Endothelial cell of umbilical vein (primary cell): Measurements from ENCODE around the gene PCYOX1L. TPM values are rescaled to one million over a fixed set of nuclear protein-coding genes. Genes with fewer than 3 reads are reported as not detected.

Experiments
- BruUV-seq: library from RNA; stranded (reverse); fragments of 400-500 nt; replicated peaks from 2 replicates; lab custom pipeline; 2021; lab: Mats Ljungman, UMichigan
- CTCF ChIA-PET: fragments of 300-600, 350-600 bp; sonication (Branson Sonifier 250); formaldehyde crosslinking; loops from one replicate; lab custom pipeline; 2021; ENCODE audit warnings: antibody characterized with exemption, inconsistent platforms; lab: Charles Lee
- POLR2A ChIA-PET: fragments of 300-600, 350-600 bp; sonication (Branson Sonifier 250); formaldehyde crosslinking; loops from one replicate; lab custom pipeline; 2021; ENCODE audit warnings: antibody characterized with exemption, inconsistent platforms; lab: Charles Lee
- DNase-seq: peaks from one replicate; pipeline ENCODE4 v3.0.0-alpha.2; 2011; ENCODE audit warnings: low read depth, low spot score
- FAIRE-seq: peaks from 2 replicates; lab custom pipeline; 2011; peaks lifted over from hg19 to GRCh38; lab: Jason Lieb, UNC
- H2AFZ ChIP-seq: 2 replicates; pipeline ENCODE4 v1.6.0; 2012; ENCODE audit warnings: low read depth, low read length, control low read depth, inconsistent platforms
- H3K27ac ChIP-seq: 2 replicates; pipeline ENCODE4 v1.5.1; 2011; ENCODE audit warnings: low read depth, mild to moderate bottlenecking, control low read depth, low read length, moderate library complexity; ENCODE audit not compliant: insufficient read depth
- H3K27me3 ChIP-seq, 2 experiments: 2 replicates each; pipeline versions ENCODE4 v1.6.0 to v1.6.1; 2011; ENCODE audit warnings: low read length in 2 of 2, mixed read lengths in 1 of 2; ENCODE audit not compliant: control insufficient read depth in 2 of 2, insufficient read depth in 2 of 2
- H3K36me3 ChIP-seq, 2 experiments: 2 replicates in 1 of 2; 3 replicates in 1 of 2; pipeline ENCODE4 v1.5.1; 2011; ENCODE audit warnings: low read length in 2 of 2, mild to moderate bottlenecking in 1 of 2, moderate library complexity in 1 of 2; ENCODE audit not compliant: control insufficient read depth in 2 of 2, insufficient read depth in 2 of 2; ENCODE audit errors: extremely low read depth in 1 of 2
- H3K4me1 ChIP-seq: 3 replicates; pipeline ENCODE4 v1.5.1; 2011; ENCODE audit warnings: mild to moderate bottlenecking, low read length; ENCODE audit not compliant: control insufficient read depth, insufficient read depth; ENCODE audit errors: extremely low read depth
- H3K4me2 ChIP-seq: 2 replicates; pipeline ENCODE4 v1.6.1; 2011; ENCODE audit warnings: low read length, control low read depth, mixed read lengths; ENCODE audit not compliant: insufficient read depth
- H3K4me3 ChIP-seq, 3 experiments: fragments of 200-600 bp in 1 of 3; sonication (generic), shearing (Covaris generic) in 1 of 3; replicated peaks in 1 of 3; 2 replicates each; pipeline ENCODE4 v1.5.1; 2011 to 2016; ENCODE audit warnings: control low read depth in 3 of 3, low read length in 3 of 3, mild to moderate bottlenecking in 2 of 3, inconsistent platforms in 1 of 3, low read depth in 1 of 3, moderate library complexity in 1 of 3; ENCODE audit not compliant: insufficient read depth in 1 of 3
- H3K79me2 ChIP-seq: 2 replicates; pipeline ENCODE4 v1.6.0; 2012; ENCODE audit warnings: low read length, inconsistent platforms; ENCODE audit not compliant: control insufficient read depth, insufficient read depth
- H3K9ac ChIP-seq: replicated peaks from 2 replicates; pipeline ENCODE3; 2011; ENCODE audit warnings: low read length, control low read depth; ENCODE audit not compliant: insufficient read depth; ENCODE audit errors: extremely low read depth
- H3K9me1 ChIP-seq: replicated peaks from 3 replicates; pipeline ENCODE4 v1.6.0; 2011; ENCODE audit warnings: mild to moderate bottlenecking, low read length; ENCODE audit not compliant: control insufficient read depth, insufficient read depth; ENCODE audit errors: extremely low read depth
- H3K9me3 ChIP-seq: replicated peaks from 2 replicates; pipeline ENCODE4 v1.5.1; 2012; ENCODE audit warnings: low read length, inconsistent platforms; ENCODE audit not compliant: control insufficient read depth, insufficient read depth
- H4K20me1 ChIP-seq: replicated peaks from 2 replicates; pipeline ENCODE3; 2011; ENCODE audit warnings: mild to moderate bottlenecking, low read length; ENCODE audit not compliant: control insufficient read depth, insufficient read depth; ENCODE audit errors: extremely low read depth
- CTCF ChIP-seq, 2 donors: IDR thresholded peaks; 1 replicate in 1 of 2; 2 replicates in 1 of 2; pipeline ENCODE4 v1.5.1; 2011; ENCODE audit warnings: low read length in 2 of 2, mild to moderate bottlenecking in 2 of 2, moderate library complexity in 2 of 2, control low read depth in 1 of 2, inconsistent platforms in 1 of 2, low read depth in 1 of 2; ENCODE audit not compliant: insufficient read depth in 1 of 2; ENCODE audit errors: extremely low read depth in 1 of 2
- EZH2 ChIP-seq: IDR thresholded peaks from 2 replicates; pipeline ENCODE4 v1.6.1; 2012; ENCODE audit warnings: borderline replicate concordance, low read depth, mild to moderate bottlenecking, moderate library complexity, low read length, inconsistent platforms; ENCODE audit not compliant: severe bottlenecking
- GATA2 ChIP-seq: IDR thresholded peaks from 2 replicates; pipeline ENCODE4 v1.7.0; 2011; ENCODE audit warnings: low read depth, mild to moderate bottlenecking, moderate library complexity, mixed read lengths, low read length; ENCODE audit not compliant: insufficient read length, insufficient read depth
- MYC ChIP-seq: IDR thresholded peaks from one replicate; pipeline ENCODE4 v1.6.1; 2011; ENCODE audit warnings: mild to moderate bottlenecking, low read depth, low read length
- POLR2A ChIP-seq: IDR thresholded peaks from 2 replicates; pipeline ENCODE4 v1.6.1; 2012; ENCODE audit warnings: low read depth, mild to moderate bottlenecking, control low read depth, low read length
- POLR2AphosphoS5 ChIP-seq: IDR thresholded peaks from 2 replicates; pipeline ENCODE4 v1.6.1; 2012; ENCODE audit warnings: low read depth, mild to moderate bottlenecking, control low read depth, low read length, moderate library complexity; ENCODE audit not compliant: insufficient read depth
- dilution Hi-C: fragments of 300-500 bp; cut with MboI; formaldehyde crosslinking; loops from one replicate; pipeline ENCODE4 v1.15.0; 2019; ENCODE audit warnings: low sequenced_read_pairs; ENCODE audit not compliant: extremely low pct_ligation_motif_present
- intact Hi-C: fragments of 100-400 bp; cut with micrococcal nuclease; formaldehyde crosslinking; loops from one replicate; pipeline ENCODE4 v1.10.0; 2022
- polyA plus RNA-seq, 4 experiments: library from polyadenylated mRNA; depleted of rRNA in 3 of 4; stranded (reverse) in 3 of 4; unstranded in 1 of 4; fragments of >200 nt; gene quantifications; 2 replicates each; pipeline versions ENCODE4 v1.2.1 to v1.2.3, GENCODE V29; 2011 to 2012; ENCODE audit warnings: missing spikeins in 1 of 4
- total RNA-seq: library from RNA; stranded (reverse); gene quantifications from 2 replicates; pipeline ENCODE4 v1.2.3, GENCODE V29; 2021

The PCYOX1L gene
- total and polyA plus RNA-seq, 2 donors (not counting 3 experiments of a cell fraction or from before 2014, with no cell fraction given): 23.3 to 28.1 TPM

- peaks cover under 1% of the 10 kb centered on the region for H3K4me1 ChIP-seq
- FAIRE-seq: no peak
- no peaks in the 10 kb centered on the region for H3K27me3 ChIP-seq
- no peak overlapping the region for H2AFZ ChIP-seq
- intact Hi-C loops (no loop called here), dilution Hi-C loops (no loop called here)
- no peaks in the 10 kb centered on the region for H3K9me3 ChIP-seq
- H3K36me3 ChIP-seq: no peaks in the 10 kb centered on the region
- no peaks in the 10 kb centered on the region for H3K9me1 ChIP-seq
- TF ChIP-seq POLR2AphosphoS5: no peak
- H3K4me3 ChIP-seq: no peak overlapping the region
- BruUV-seq: no TSS peak
- CTCF ChIA-PET: interaction anchor here (1.0 to 1.5 kb wide), 2 partner anchors 35 to 45 kb away, joined by 3 to 5 read pairs; no protein-coding TSS in a partner anchor
- DNase-seq: no peak
- no peak overlapping the region for H3K27ac ChIP-seq
- no peak overlapping the region for H3K9ac ChIP-seq
- POLR2A ChIA-PET: interaction anchor here (0.5 kb wide), 1 partner anchor 160 kb away, joined by 3 read pairs; no protein-coding TSS in a partner anchor
- H4K20me1 ChIP-seq: no peaks in the 10 kb centered on the region
- no peaks in the 10 kb centered on the region for H3K79me2 ChIP-seq
- H3K4me2 ChIP-seq: no peak overlapping the region
Observed at GRCh38 chr5:149416987-149417710, 59.3 kb downstream of the PCYOX1L start.

- Histone ChIP-seq H3K4me3 (no peak overlapping the region), H3K9ac (no peak overlapping the region), H3K9me1 (no peaks in the 10 kb centered on the region), H3K27me3 (no peaks in the 10 kb centered on the region), H3K9me3 (no peaks in the 10 kb centered on the region), H3K36me3 (no peaks in the 10 kb centered on the region), H3K79me2 (no peaks in the 10 kb centered on the region), H2AFZ (no peak overlapping the region), H3K27ac (no peak overlapping the region), H3K4me1 (peaks cover 6% of the 10 kb centered on the region), H3K4me2 (no peak overlapping the region), H4K20me1 (no peaks in the 10 kb centered on the region)
- BruUV-seq: no TSS peak
- DNase-seq: no peak
- dilution Hi-C loops: no loop called here
- no peak for TF ChIP-seq MYC
- no peak for TF ChIP-seq POLR2A
- no peak for TF ChIP-seq EZH2
- TF ChIP-seq GATA2: no peak
- TF ChIP-seq CTCF (IDR thresholded peaks at IDR 0.05; ENCODE audit: extremely low read depth in 1 of 2, insufficient read depth in 1 of 2, low read depth in 1 of 2, low read length in 2 of 2): no peak
- ChIA-PET POLR2A (no interaction called here), CTCF (no interaction called here)
- intact Hi-C loops: no loop called here
- FAIRE-seq: no peak
Observed at GRCh38 chr5:149417711-149418368, 60.0 kb downstream of the PCYOX1L start.
